Body of pancreas (tissue), 4 donors: ENCODE data around the gene LYSMD2. TPM values are rescaled to one million over a fixed set of nuclear protein-coding genes. Genes with fewer than 3 reads are reported as not detected.
A peak's percentile ranks its signal among the peaks of the same experiment; 100 is the strongest.

Source experiments
- ATAC-seq: fragments of 150-250 bp; one replicate; pipeline ENCODE4 v1.9.1; 2016
- DNase-seq, 4 donors: peaks; one replicate each; pipeline ENCODE4 v3.0.0-alpha.2; 2019
- H3K27ac ChIP-seq, 4 donors: fragments of 200-600 bp; sonication (generic); 1 replicate in 3 of 4; 2 replicates in 1 of 4; pipeline versions ENCODE4 v1.5.1 to v1.6.1; 2016 to 2019; ENCODE audit warnings: mild to moderate bottlenecking in 1 of 4, mixed read lengths in 1 of 4, moderate library complexity in 1 of 4
- H3K27me3 ChIP-seq, 2 donors: fragments of 200-600 bp; sonication (generic); one replicate each; pipeline ENCODE4 v1.6.0; 2016; ENCODE audit warnings: mild to moderate bottlenecking in 1 of 2
- H3K36me3 ChIP-seq, 2 donors: fragments of 200-600 bp; sonication (generic); replicated peaks in 1 of 2; 2 replicates each; pipeline ENCODE4 v1.5.1; 2016; ENCODE audit warnings: low read depth in 2 of 2; ENCODE audit not compliant: insufficient read depth in 1 of 2
- H3K4me1 ChIP-seq: fragments of 200-600 bp; sonication (generic); one replicate; pipeline ENCODE4 v1.6.0; 2016
- H3K4me3 ChIP-seq, 2 donors: fragments of 200-600 bp; sonication (generic); 1 replicate in 1 of 2; 2 replicates in 1 of 2; pipeline ENCODE4 v1.5.1; 2016 to 2019
- H3K9me3 ChIP-seq, 3 donors: fragments of 200-600 bp; sonication (generic); 1 replicate in 2 of 3; 2 replicates in 1 of 3; pipeline ENCODE4 v1.5.1; 2016
- POLR2A ChIP-seq, 3 donors: fragments of 450-650 bp; IDR thresholded peaks; one replicate each; pipeline ENCODE4 v1.6.1; 2016; ENCODE audit warnings: antibody characterized with exemption in 3 of 3, mild to moderate bottlenecking in 2 of 3
- WGBS, 2 donors: methylation state at CpG; one replicate each; pipeline ENCODE4 v1.1.5; 2017; 5-methylcytosine and 5-hydroxymethylcytosine counted together
- intact Hi-C: fragments of 100-400 bp; cut with DNase I; formaldehyde crosslinking; loops from one replicate; pipeline ENCODE4 v1.15.1; 2023
- total RNA-seq, 2 donors: library from RNA; depleted of rRNA; stranded (reverse); fragments of >200 nt; gene quantifications; one replicate each; pipeline ENCODE4 v1.1.0, GENCODE V29; 2016
- TF ChIP-seq, protein P1 (sequence below), 7 experiments: fragments of 450-650 bp in 4 of 7; fragments of 200-600 bp in 3 of 7; sonication (generic) in 3 of 7; IDR thresholded peaks; one replicate each; pipeline ENCODE4 v1.5.1; 2016 to 2019; ENCODE audit warnings: antibody characterized with exemption in 7 of 7

The LYSMD2 gene
- total RNA-seq, 2 donors from 2014 or later: 8.0 to 20.1 TPM

DNA sequence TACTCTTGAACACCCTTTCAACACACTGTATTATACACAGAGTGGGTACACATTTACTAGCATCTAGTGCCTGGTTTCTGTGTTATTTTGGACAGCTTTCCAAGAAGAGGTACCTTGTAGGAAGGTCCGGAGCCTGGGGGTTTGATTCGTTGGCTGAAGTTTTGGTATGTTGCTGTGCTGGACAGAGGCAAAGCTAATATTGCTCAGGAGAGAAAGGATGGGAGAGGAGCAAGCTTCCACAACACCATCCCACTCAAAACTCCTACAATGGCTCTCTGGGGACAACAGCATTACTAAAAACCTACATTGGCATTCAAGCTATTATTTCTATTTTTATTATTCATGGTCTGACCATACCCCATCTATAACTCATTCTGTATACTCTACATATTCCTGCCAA is 1.1 kb upstream of the LYSMD2 start:
- no peak overlapping the region for H3K4me3 ChIP-seq
- 75% methylated on average over 2 of the region's 2 CpGs for WGBS, 2 donors
- no peak for ATAC-seq
- no peak for DNase-seq
- intact Hi-C loops: no loop called here
- H3K36me3 ChIP-seq: no peaks in the 10 kb centered on the region
- TF ChIP-seq, protein P1, sequence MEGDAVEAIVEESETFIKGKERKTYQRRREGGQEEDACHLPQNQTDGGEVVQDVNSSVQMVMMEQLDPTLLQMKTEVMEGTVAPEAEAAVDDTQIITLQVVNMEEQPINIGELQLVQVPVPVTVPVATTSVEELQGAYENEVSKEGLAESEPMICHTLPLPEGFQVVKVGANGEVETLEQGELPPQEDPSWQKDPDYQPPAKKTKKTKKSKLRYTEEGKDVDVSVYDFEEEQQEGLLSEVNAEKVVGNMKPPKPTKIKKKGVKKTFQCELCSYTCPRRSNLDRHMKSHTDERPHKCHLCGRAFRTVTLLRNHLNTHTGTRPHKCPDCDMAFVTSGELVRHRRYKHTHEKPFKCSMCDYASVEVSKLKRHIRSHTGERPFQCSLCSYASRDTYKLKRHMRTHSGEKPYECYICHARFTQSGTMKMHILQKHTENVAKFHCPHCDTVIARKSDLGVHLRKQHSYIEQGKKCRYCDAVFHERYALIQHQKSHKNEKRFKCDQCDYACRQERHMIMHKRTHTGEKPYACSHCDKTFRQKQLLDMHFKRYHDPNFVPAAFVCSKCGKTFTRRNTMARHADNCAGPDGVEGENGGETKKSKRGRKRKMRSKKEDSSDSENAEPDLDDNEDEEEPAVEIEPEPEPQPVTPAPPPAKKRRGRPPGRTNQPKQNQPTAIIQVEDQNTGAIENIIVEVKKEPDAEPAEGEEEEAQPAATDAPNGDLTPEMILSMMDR (IDR thresholded peaks at IDR 0.05): no peak
- TF ChIP-seq POLR2A (IDR thresholded peaks at IDR 0.05): no peak
- no peaks in the 10 kb centered on the region for H3K27me3 ChIP-seq
- no peaks in the 10 kb centered on the region for H3K9me3 ChIP-seq
- H3K4me1 ChIP-seq: peaks cover 20% of the 10 kb centered on the region
- H3K27ac ChIP-seq: peak overlapping the region; percentile 72 to 90 (median 88)

DNA sequence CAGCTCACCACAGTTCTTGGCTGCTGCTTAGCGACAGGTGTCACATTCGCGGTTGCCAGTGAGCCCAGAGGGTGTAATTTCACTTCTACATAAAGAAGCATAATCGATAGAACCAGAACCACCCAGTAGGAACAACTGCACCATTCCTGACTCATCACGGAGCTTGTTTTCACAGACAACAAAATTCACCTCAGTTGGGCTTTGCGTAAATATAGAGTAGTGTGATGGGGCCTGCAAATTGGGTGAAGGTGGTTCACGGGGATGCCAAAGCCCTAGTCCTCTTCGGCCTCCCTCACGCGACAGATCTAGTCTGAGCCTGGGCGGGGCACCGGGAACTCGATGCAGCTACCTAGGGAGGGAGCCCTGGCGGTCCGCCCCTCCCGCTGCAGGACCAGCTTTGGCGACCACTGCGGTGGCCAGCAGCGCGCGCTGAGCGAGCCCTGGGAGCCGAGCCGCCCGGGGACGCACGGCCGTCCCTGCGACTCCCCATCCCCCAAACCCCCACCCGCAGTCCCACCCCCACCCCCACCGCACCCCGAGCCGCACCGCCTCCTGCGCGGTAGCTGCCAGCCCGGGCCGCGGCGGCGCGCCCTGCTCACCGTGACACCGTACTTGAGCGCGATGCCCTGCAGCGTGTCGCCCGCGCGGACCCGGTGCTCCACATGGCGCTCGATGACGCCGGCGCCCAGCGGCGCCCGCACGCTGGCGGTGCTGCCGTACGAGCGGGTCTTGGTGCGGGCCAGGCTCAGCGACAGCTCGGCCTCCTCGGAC is 519 bp downstream of the LYSMD2 start:
- ATAC-seq (peak; percentile 61), DNase-seq (peak; percentile 41 to 60 (median 46))
- Histone ChIP-seq H3K27me3 (no peaks in the 10 kb centered on the region), H3K27ac (peak overlapping the region; percentile 72 to 90 (median 88)), H3K9me3 (no peaks in the 10 kb centered on the region), H3K4me3 (peak overlapping the region; percentile 53 to 61), H3K36me3 (no peaks in the 10 kb centered on the region), H3K4me1 (peaks cover 28% of the 10 kb centered on the region)
- intact Hi-C loops: no loop called here
- WGBS, 2 donors: 0 to 1% methylated on average over 18 to 42 of the region's 69 CpGs
- peak in 1 of 3 donors; percentile 6 for TF ChIP-seq POLR2A (IDR thresholded peaks at IDR 0.05)
- TF ChIP-seq, protein P1 (IDR thresholded peaks at IDR 0.05): peak in 1 of 7 experiments; percentile 5

DNA sequence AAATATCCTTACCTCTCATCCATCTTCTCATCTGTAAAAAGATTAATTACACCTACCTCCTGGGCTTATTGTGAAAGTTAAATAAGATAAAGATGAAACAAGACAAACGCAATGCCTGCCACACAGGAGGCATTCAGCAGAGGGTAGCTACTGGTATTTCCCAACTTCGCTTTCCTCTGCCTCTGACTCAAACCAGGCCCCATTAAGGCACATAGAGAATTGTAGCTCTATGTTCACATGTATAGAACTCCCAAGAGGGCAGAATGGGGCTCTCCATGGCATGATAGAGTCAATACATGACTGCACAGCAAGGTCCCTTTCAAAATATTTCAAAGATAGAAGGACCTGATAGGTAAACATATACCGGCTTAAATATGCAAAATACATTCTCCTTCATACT is 1.4 kb downstream of the LYSMD2 start:
- Histone ChIP-seq H3K27me3 (no peaks in the 10 kb centered on the region), H3K4me3 (no peak overlapping the region), H3K27ac (peak overlapping the region in 3 of 4 donors; percentile 72 to 90 (median 90)), H3K4me1 (peaks cover 37% of the 10 kb centered on the region), H3K9me3 (no peaks in the 10 kb centered on the region), H3K36me3 (no peaks in the 10 kb centered on the region)
- TF ChIP-seq, protein P1 (IDR thresholded peaks at IDR 0.05): no peak
- TF ChIP-seq POLR2A (IDR thresholded peaks at IDR 0.05): no peak
- DNase-seq: no peak
- ATAC-seq: no peak
- intact Hi-C loops: no loop called here
- 20 to 37% methylated on average over 3 of the region's 3 CpGs for WGBS, 2 donors

DNA sequence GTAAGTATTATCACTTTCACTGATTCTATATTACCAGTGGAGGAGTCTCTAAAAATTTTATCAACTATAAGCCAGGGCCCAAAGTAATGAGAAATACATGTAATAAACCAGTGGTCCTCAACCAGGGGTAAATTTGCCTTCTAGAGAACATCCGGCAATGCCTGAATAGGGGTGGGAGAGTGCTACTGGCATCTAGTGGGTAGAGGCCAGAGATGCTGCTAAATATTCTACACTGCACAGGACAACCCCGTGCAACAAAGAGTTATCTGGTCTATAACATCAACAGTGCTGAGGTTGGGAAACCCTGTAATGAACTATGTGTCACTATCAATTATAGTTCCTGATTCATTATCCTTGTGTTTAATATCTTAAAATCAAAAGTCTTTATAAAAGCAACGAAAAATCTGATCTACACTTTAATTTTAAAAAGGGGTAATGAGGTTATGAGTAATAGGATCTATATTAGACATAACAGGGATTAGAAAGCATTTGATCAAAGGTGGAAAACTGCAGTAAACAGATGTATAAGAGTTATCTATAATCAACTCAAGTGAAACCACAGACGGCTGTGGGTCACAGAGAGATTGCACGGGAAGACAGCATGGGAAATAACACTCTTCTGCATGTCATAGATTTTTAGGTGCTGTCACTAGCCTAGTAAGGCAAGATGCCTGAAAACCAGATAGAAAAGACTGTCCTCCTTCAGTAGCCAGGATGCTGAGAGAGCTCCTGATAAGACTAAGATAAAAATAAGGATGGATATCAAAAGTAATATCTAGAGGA is 2.0 kb downstream of the LYSMD2 start:
- 60 to 70% methylated on average over 5 of the region's 5 CpGs for WGBS, 2 donors
- no peak for TF ChIP-seq POLR2A (IDR thresholded peaks at IDR 0.05)
- H3K36me3 ChIP-seq: no peaks in the 10 kb centered on the region
- no peaks in the 10 kb centered on the region for H3K9me3 ChIP-seq
- peaks cover 42% of the 10 kb centered on the region for H3K4me1 ChIP-seq
- intact Hi-C loops: no loop called here
- ATAC-seq (no peak), DNase-seq (no peak)
- H3K27ac ChIP-seq: no peak overlapping the region
- H3K27me3 ChIP-seq: no peaks in the 10 kb centered on the region
- H3K4me3 ChIP-seq: no peak overlapping the region

DNA sequence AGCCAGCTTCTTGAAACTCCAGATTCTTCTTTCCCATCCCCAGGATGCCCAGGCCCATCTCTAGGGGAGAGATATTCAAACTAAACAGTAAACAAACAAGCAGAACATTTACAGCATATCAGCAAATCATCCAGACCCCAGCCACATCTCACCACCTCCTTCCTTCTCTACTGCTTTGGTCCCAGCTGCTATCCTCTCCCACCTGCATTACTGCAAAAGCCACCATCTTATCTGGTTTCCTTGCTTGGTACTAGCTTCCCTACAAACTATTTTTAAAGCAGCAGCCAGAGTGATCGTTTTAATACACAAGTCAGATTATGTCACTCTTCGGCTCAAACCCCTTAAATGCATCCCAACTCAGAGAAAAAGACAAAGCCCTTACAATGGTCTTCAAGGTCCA is 4.8 kb downstream of the LYSMD2 start:
- Histone ChIP-seq H3K36me3 (no peaks in the 10 kb centered on the region), H3K4me3 (no peak overlapping the region), H3K27ac (peak overlapping the region in 3 of 4 donors; percentile 64 to 78 (median 78)), H3K27me3 (no peaks in the 10 kb centered on the region), H3K9me3 (no peaks in the 10 kb centered on the region), H3K4me1 (peaks cover 35% of the 10 kb centered on the region)
- no peak for TF ChIP-seq POLR2A (IDR thresholded peaks at IDR 0.05)
- TF ChIP-seq, protein P1 (IDR thresholded peaks at IDR 0.05): no peak
- WGBS, 2 donors: 61 to 76% methylated on average over 2 of the region's 2 CpGs
- intact Hi-C loops: no loop called here
- ATAC-seq: no peak
- DNase-seq: no peak
